ENCODE measurements around the gene DCBLD2. TPM values are rescaled to one million over a fixed set of nuclear protein-coding genes. Genes with fewer than 3 reads are reported as not detected.

The DCBLD2 gene
- polyA plus RNA-seq, 3 donors = 0.17 to 1.1 (median 0.45) TPM

DNA sequence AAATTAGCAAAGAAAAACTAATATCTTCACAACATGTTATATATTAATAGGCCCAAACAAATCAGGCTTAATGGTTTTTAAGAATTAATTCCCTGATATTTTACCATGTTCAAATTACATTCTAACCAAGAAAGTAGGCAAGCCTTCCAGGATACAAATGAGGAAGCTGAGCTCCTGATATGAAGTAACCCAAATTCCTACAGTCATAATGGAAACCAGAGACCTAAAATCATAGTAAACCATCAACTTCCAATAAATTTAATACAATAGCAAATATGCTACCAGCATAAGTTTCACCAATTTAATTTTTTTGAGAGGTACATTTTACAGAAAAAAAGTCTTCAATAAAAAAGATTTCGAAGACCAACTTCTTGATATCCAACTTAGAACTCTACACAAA, 3.8 kb downstream of the DCBLD2 start:
- H3K4me3 ChIP-seq (replicated peaks in 1 of 3; ENCODE audit: low read depth in 2 of 3, low read length in 3 of 3) = no peak overlapping the region
- H3K36me3 ChIP-seq (replicated peaks in 1 of 2; ENCODE audit: control insufficient read depth in 1 of 2, insufficient read depth in 2 of 2, low read length in 2 of 2) = no peaks in the 10 kb centered on the region
- H3K4me2 ChIP-seq (replicated peaks; ENCODE audit: extremely low read depth, low read length, poor library complexity, severe bottlenecking) = no peak overlapping the region
- TF ChIP-seq, protein P1, sequence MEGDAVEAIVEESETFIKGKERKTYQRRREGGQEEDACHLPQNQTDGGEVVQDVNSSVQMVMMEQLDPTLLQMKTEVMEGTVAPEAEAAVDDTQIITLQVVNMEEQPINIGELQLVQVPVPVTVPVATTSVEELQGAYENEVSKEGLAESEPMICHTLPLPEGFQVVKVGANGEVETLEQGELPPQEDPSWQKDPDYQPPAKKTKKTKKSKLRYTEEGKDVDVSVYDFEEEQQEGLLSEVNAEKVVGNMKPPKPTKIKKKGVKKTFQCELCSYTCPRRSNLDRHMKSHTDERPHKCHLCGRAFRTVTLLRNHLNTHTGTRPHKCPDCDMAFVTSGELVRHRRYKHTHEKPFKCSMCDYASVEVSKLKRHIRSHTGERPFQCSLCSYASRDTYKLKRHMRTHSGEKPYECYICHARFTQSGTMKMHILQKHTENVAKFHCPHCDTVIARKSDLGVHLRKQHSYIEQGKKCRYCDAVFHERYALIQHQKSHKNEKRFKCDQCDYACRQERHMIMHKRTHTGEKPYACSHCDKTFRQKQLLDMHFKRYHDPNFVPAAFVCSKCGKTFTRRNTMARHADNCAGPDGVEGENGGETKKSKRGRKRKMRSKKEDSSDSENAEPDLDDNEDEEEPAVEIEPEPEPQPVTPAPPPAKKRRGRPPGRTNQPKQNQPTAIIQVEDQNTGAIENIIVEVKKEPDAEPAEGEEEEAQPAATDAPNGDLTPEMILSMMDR (IDR thresholded peaks at IDR 0.05) = no peak
- no peaks in the 10 kb centered on the region for H3K79me2 ChIP-seq (ENCODE audit: insufficient read depth, low read length)
- H3K9me3 ChIP-seq (replicated peaks in 1 of 2; ENCODE audit: control insufficient read depth in 1 of 2, insufficient read depth in 1 of 2, low read length in 2 of 2) = no peaks in the 10 kb centered on the region
- H3K27me3 Mint-ChIP-seq (ENCODE audit: low read depth in 3 of 3) = peaks cover 11 to 26% (median 16%) of the 10 kb centered on the region in 3 donors
- intact Hi-C loops (cut with micrococcal nuclease) = no loop called here
- H3K4me3 Mint-ChIP-seq = no peak overlapping the region
- H4K20me1 ChIP-seq (ENCODE audit: insufficient read depth, low read length) = no peaks in the 10 kb centered on the region
- H3K9me3 Mint-ChIP-seq = peaks cover 0 to 3% (median 0%) of the 10 kb centered on the region in 7 donors
- no peak overlapping the region for H3K9ac ChIP-seq (ENCODE audit: insufficient read depth, low read length, poor library complexity, severe bottlenecking)
- DNase-seq = no peak
- H3K36me3 Mint-ChIP-seq = no peaks in the 10 kb centered on the region
- no peak overlapping the region for H2AFZ ChIP-seq (ENCODE audit: insufficient read depth, low read depth, low read length, poor library complexity, severe bottlenecking)
- no peak overlapping the region for H3K27ac ChIP-seq (ENCODE audit: low read depth in 1 of 2, low read length in 2 of 2)
- H3K27ac Mint-ChIP-seq = no peak overlapping the region
- H3K27me3 ChIP-seq (ENCODE audit: control insufficient read depth in 2 of 2, insufficient read depth in 2 of 2, low read length in 2 of 2) = peaks cover 10 to 19% of the 10 kb centered on the region in 2 donors
- peaks cover 13 to 18% of the 10 kb centered on the region in 2 donors for H3K4me1 ChIP-seq (ENCODE audit: control insufficient read depth in 1 of 2, insufficient read depth in 2 of 2, low read length in 2 of 2)
- WGBS (ENCODE audit: insufficient coverage) = no CpG with 5 or more reads among the region's 1 CpG
- peaks cover 16% of the 10 kb centered on the region for H3K4me1 Mint-ChIP-seq

GRCh38 chr3:98894791-98895576, 6.5 kb downstream of the DCBLD2 start:
- H3K9ac ChIP-seq (ENCODE audit: insufficient read depth, low read length, poor library complexity, severe bottlenecking) = no peak overlapping the region
- H3K36me3 Mint-ChIP-seq = no peaks in the 10 kb centered on the region
- no peak for DNase-seq
- 93% methylated on average over 6 of the region's 8 CpGs for WGBS (ENCODE audit: insufficient coverage)
- no peak overlapping the region for H3K27ac ChIP-seq (ENCODE audit: low read depth in 1 of 2, low read length in 2 of 2)
- peaks cover 3 to 9% (median 5%) of the 10 kb centered on the region in 3 donors for H3K27me3 Mint-ChIP-seq (ENCODE audit: low read depth in 3 of 3)
- no peak overlapping the region for H2AFZ ChIP-seq (ENCODE audit: insufficient read depth, low read depth, low read length, poor library complexity, severe bottlenecking)
- no peaks in the 10 kb centered on the region for H3K36me3 ChIP-seq (replicated peaks in 1 of 2; ENCODE audit: control insufficient read depth in 1 of 2, insufficient read depth in 2 of 2, low read length in 2 of 2)
- no peaks in the 10 kb centered on the region for H3K9me3 Mint-ChIP-seq
- no peaks in the 10 kb centered on the region for H4K20me1 ChIP-seq (ENCODE audit: insufficient read depth, low read length)
- peaks cover 2% of the 10 kb centered on the region for H3K4me1 Mint-ChIP-seq
- intact Hi-C loops (cut with micrococcal nuclease) = no loop called here
- peak overlapping the region in 1 of 7 donors; percentile 57 for H3K27ac Mint-ChIP-seq
- no peak overlapping the region for H3K4me3 Mint-ChIP-seq
- H3K79me2 ChIP-seq (ENCODE audit: insufficient read depth, low read length) = no peaks in the 10 kb centered on the region
- H3K4me2 ChIP-seq (replicated peaks; ENCODE audit: extremely low read depth, low read length, poor library complexity, severe bottlenecking) = no peak overlapping the region
- H3K9me3 ChIP-seq (replicated peaks in 1 of 2; ENCODE audit: control insufficient read depth in 1 of 2, insufficient read depth in 1 of 2, low read length in 2 of 2) = no peaks in the 10 kb centered on the region
- no peaks in the 10 kb centered on the region for H3K4me1 ChIP-seq (ENCODE audit: control insufficient read depth in 1 of 2, insufficient read depth in 2 of 2, low read length in 2 of 2)
- no peak overlapping the region for H3K4me3 ChIP-seq (replicated peaks in 1 of 3; ENCODE audit: low read depth in 2 of 3, low read length in 3 of 3)
- peaks cover 2 to 5% of the 10 kb centered on the region in 2 donors for H3K27me3 ChIP-seq (ENCODE audit: control insufficient read depth in 2 of 2, insufficient read depth in 2 of 2, low read length in 2 of 2)
- TF ChIP-seq, protein P1 (IDR thresholded peaks at IDR 0.05) = no peak

All from CD14-positive monocyte (primary cell).